Omental fat pad (tissue), 4 donors: ENCODE results near the gene SLC7A6. TPM values are rescaled to one million over a fixed set of nuclear protein-coding genes. Genes with fewer than 3 reads are reported as not detected.

Source experiments
- ATAC-seq: fragments of 150-250 bp; one replicate; pipeline ENCODE4 v1.9.1; 2016; ENCODE audit warnings: mild to moderate bottlenecking, moderate library complexity; ENCODE audit not compliant: low FRiP score
- DNase-seq: peaks from one replicate; pipeline ENCODE4 v3.0.0-alpha.2; 2019; ENCODE audit warnings: low spot score
- small RNA-seq: library from RNA; depleted of rRNA; stranded (forward); fragments of <200 nt; gene quantifications from one replicate; pipeline ENCODE3, GENCODE V24; 2016
- total RNA-seq, 4 donors: library from RNA; depleted of rRNA; stranded (reverse); fragments of >200 nt; gene quantifications; one replicate each; pipeline ENCODE4 v1.1.0, GENCODE V29; 2016
- TF ChIP-seq, protein P1 (sequence below), 3 donors: fragments of 450-650 bp; IDR thresholded peaks; one replicate each; pipeline ENCODE4 v1.5.1; 2016 to 2017; ENCODE audit warnings: antibody characterized with exemption in 3 of 3, mild to moderate bottlenecking in 3 of 3, moderate library complexity in 2 of 3

SLC7A6 gene
- total RNA-seq, 4 donors from 2014 or later = 129 to 181 (median 147) TPM

DNA sequence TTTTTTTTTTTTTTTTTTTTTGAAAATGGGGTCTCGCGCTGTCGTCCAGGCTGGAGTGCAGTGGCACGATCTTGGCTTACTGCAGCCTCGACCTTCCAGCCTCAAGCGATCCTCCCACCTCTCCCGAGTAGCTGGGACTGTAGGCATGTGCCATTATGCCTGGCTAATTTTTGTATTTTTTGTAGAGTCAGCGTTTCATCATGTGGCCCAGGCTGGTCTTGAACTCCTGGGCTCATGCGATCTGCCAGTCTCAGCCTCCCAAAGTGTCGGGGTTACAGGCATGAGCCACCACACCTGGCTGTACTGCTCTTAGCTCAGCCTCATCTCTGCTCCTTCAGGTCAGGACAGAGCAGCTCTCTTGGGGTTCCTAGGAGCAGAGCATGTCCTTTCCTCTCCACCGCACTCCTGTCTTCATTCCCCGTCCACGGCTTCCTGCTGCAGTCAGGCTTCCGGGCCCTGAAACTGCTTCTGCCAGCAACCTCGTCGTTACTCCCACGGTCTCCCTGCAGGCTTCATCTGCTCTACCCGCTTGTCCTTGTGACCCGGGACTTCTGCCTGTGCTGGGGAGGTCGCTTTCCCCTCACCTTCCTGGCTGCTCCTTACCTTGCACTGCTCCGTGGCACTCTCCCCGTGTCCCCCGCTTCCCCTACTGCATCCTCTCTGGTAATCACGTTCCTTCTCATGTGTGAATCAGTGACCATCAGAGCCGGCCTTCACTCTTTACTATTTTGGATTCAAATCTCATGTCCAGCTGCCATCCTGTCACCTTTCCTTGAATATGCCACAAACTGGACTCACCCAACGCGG lies 84.5 kb downstream of the SLC7A6 start:
- TF ChIP-seq, protein P1, sequence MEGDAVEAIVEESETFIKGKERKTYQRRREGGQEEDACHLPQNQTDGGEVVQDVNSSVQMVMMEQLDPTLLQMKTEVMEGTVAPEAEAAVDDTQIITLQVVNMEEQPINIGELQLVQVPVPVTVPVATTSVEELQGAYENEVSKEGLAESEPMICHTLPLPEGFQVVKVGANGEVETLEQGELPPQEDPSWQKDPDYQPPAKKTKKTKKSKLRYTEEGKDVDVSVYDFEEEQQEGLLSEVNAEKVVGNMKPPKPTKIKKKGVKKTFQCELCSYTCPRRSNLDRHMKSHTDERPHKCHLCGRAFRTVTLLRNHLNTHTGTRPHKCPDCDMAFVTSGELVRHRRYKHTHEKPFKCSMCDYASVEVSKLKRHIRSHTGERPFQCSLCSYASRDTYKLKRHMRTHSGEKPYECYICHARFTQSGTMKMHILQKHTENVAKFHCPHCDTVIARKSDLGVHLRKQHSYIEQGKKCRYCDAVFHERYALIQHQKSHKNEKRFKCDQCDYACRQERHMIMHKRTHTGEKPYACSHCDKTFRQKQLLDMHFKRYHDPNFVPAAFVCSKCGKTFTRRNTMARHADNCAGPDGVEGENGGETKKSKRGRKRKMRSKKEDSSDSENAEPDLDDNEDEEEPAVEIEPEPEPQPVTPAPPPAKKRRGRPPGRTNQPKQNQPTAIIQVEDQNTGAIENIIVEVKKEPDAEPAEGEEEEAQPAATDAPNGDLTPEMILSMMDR (IDR thresholded peaks at IDR 0.05) = no peak
- no peak for DNase-seq
- no peak for ATAC-seq

DNA sequence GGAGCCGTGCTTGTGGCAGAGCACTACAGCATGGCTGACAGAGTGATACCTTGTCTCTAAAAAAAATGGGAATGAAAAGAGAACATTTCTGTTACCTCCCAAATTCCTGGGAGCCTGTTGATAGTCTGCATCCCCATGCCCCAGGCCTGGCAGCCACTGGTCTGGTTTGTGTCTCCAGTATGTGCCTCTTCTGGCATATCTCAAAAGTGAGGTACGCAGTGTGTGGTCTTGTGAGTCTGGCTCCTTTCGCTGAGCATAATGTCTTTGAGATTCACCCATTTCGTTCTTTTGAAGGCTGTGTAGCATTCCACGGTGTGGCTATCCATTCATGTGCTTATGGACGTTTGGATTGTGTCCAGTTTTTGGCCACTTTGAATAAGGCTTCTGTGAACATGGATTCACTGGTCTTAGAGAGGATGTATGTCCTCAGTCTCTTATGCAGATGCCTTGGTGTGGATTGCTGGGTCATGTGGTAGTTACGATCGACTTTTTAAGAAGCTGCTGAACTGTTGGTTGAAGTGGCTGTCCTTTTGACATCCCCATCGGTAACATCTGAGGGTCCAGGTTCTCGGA lies 85.6 kb downstream of the SLC7A6 start:
- no peak for ATAC-seq
- no peak for DNase-seq
- TF ChIP-seq, protein P1 (IDR thresholded peaks at IDR 0.05) = no peak

DNA sequence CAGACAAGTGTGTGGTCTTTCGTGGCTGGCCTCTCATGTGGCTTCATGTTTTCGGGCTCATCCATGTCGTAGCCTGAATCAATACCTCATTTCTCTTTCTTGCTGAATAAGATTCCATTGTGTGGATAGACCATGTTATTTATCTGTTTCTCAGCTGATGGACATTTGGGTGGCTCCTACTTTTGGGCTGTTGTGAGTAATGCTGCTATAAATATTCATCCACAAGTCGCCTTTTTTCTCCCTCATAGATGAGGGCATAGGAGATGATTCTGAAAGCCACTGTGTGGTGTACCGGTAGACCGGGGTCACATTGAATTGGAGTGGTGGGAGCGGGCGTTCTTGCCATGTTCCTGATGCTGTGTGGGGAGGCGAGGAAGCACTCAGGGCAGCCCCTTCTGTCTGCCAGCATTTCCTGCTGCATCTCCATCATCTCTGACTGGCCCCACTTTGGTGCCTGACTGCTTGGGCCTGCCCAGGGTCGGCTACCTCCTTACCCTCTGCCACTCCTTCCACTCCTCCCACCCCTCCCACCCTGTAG lies 86.6 kb downstream of the SLC7A6 start:
- ATAC-seq (no peak), DNase-seq (no peak)
- TF ChIP-seq, protein P1 (IDR thresholded peaks at IDR 0.05) = no peak

Small RNA genes within 50 kb of the gene (small RNA-seq; reads per million reads assigned to genes)
- not detected for gene RNU4-30P
- not detected for gene RNU6-1262P

Other genes starting within 250 kb of the SLC7A6 start
- gene DPEP2NB, start 248.6 kb upstream of the SLC7A6 start, total RNA-seq = not detected
- gene DDX28, start 241.3 kb upstream of the SLC7A6 start, total RNA-seq = 10 to 100 TPM in 1 of 4 donors, 1 to 10 TPM in 3; 6.4 to 13.5 (median 6.8) TPM
- gene DUS2, start 241.2 kb upstream of the SLC7A6 start, total RNA-seq = 10 to 100 TPM in 2 of 4 donors, 1 to 10 TPM in 2; 6.7 to 17.9 (median 10.2) TPM
- 10 to 100 TPM; 39.5 to 54.5 (median 45.6) TPM for gene NFATC3, start 179.2 kb upstream of the SLC7A6 start, total RNA-seq
- gene ESRP2, start 28.4 kb upstream of the SLC7A6 start, total RNA-seq = 1 to 10 TPM in 3 of 4 donors, not detected in 1; 1.9 to 6.5 (median 4.2) TPM
- 10 to 100 TPM; 24.0 to 42.9 (median 31.1) TPM for gene PLA2G15, start 19.2 kb upstream of the SLC7A6 start, total RNA-seq
- 10 to 100 TPM in 3 of 4 donors, 1 to 10 TPM in 1; 7.2 to 19.7 (median 14.7) TPM for gene SLC7A6OS, start 46.4 kb downstream of the SLC7A6 start, total RNA-seq
- gene PRMT7, start 46.5 kb downstream of the SLC7A6 start, total RNA-seq = 10 to 100 TPM; 22.3 to 56.7 (median 35.8) TPM
- 10 to 100 TPM in 2 of 4 donors, 1 to 10 TPM in 1, under 1 TPM in 1; 0.63 to 44.8 (median 8.1) TPM for gene SMPD3, start 184.0 kb downstream of the SLC7A6 start, total RNA-seq